A549 (cell line): Measurements from ENCODE around the gene PRLR. TPM values are rescaled to one million over a fixed set of nuclear protein-coding genes. Genes with fewer than 3 reads are reported as not detected.

ENCODE experiments used
- ATAC-seq, 2 experiments: fragments of 200-7000 bp in 1 of 2; fragments of >200 bp in 1 of 2; cut with Nextera tagmentation in 1 of 2; cut with Tn5 transposase in 1 of 2; 3 replicates each; pipeline versions ENCODE4 v1.8.0 to v1.9.1; 2018 to 2020; ENCODE audit warnings: mild to moderate bottlenecking in 1 of 2, moderate library complexity in 1 of 2
- CTCF ChIA-PET: fragments of 300-600 bp; sonication (Branson Sonifier 250); formaldehyde crosslinking; extraction: SDS; loops from one replicate; lab custom pipeline; 2021; ENCODE audit warnings: antibody characterized with exemption, inconsistent platforms; lab: Yijun Ruan, JAX
- POLR2A ChIA-PET: fragments of 350-600 bp; formaldehyde crosslinking; extraction: SDS; loops from one replicate; lab custom pipeline; 2021; ENCODE audit warnings: antibody characterized with exemption, inconsistent platforms; lab: Yijun Ruan, JAX
- DNase-seq, 2 experiments: peaks; one replicate each; pipeline versions ENCODE4 v3.0.0 to v3.0.0-alpha.2; 2011 to 2016; ENCODE audit warnings: low read depth in 1 of 2, low spot score in 1 of 2
- FAIRE-seq: peaks from 2 replicates; lab custom pipeline; 2011; peaks lifted over from hg19 to GRCh38; lab: Jason Lieb, UNC
- H3K27ac ChIP-seq, 2 experiments: fragments of >200 bp; sonication (Bioruptor Twin); formaldehyde crosslinking; 3 replicates each; pipeline ENCODE4 v1.5.1; 2016 to 2017
- H3K4me1 ChIP-seq: fragments of >200 bp; sonication (Bioruptor Twin); formaldehyde crosslinking; 3 replicates; pipeline ENCODE4 v1.6.1; 2016
- H3K4me2 ChIP-seq: fragments of >200 bp; sonication (Bioruptor Twin); formaldehyde crosslinking; 3 replicates; pipeline ENCODE4 v1.6.1; 2016
- H3K4me3 ChIP-seq: fragments of >200 bp; sonication (Bioruptor Twin); formaldehyde crosslinking; 3 replicates; pipeline ENCODE4 v1.5.1; 2016
- H3K9me3 ChIP-seq: fragments of >200 bp; sonication (Bioruptor Twin); formaldehyde crosslinking; 3 replicates; pipeline ENCODE4 v1.6.1; 2016
- CBX2 ChIP-seq: fragments of 200-600 bp; sonication (generic); IDR thresholded peaks from 2 replicates; pipeline ENCODE4 v1.6.1; 2016; ENCODE audit warnings: low read depth, mild to moderate bottlenecking, borderline replicate concordance
- CHD2 ChIP-seq: fragments of 150-350 bp; IDR thresholded peaks from 2 replicates; pipeline ENCODE4 v1.6.1; 2014; ENCODE audit warnings: low read length; ENCODE audit not compliant: partially characterized antibody
- EHF ChIP-seq: fragments of 250-450 bp; sonication (Bioruptor Pico); IDR thresholded peaks from 2 replicates; pipeline ENCODE4 v1.5.0; 2020; ENCODE audit warnings: mild to moderate bottlenecking
- EHMT2 ChIP-seq: fragments of 200-600 bp; sonication (generic); IDR thresholded peaks from 2 replicates; pipeline ENCODE4 v1.6.1; 2016; ENCODE audit warnings: antibody characterized with exemption, low read depth, mild to moderate bottlenecking, moderate library complexity
- EP300 ChIP-seq, 2 experiments: fragments of >200 bp; sonication (Bioruptor Twin); formaldehyde crosslinking; IDR thresholded peaks; 2 replicates in 1 of 2; 3 replicates in 1 of 2; pipeline ENCODE4 v1.6.1; 2016 to 2017
- FOSB ChIP-seq: fragments of 250-450 bp; sonication (Bioruptor Pico); IDR thresholded peaks from 2 replicates; pipeline ENCODE4 v1.5.0; 2020; ENCODE audit warnings: mild to moderate bottlenecking, moderate library complexity
- FOSL2 ChIP-seq, 2 experiments: fragments of 450-650 bp in 1 of 2; fragments of >200 bp in 1 of 2; sonication (Bioruptor Twin) in 1 of 2; formaldehyde crosslinking; IDR thresholded peaks; 2 replicates each; pipeline versions ENCODE4 v1.5.0 to v1.6.1; 2016 to 2020; ENCODE audit warnings: mild to moderate bottlenecking in 1 of 2, moderate library complexity in 1 of 2
- FOXS1 ChIP-seq: fragments of 250-450 bp; sonication (Bioruptor Pico); IDR thresholded peaks from 2 replicates; pipeline ENCODE4 v1.5.0; 2020; ENCODE audit warnings: mild to moderate bottlenecking, moderate library complexity
- GATA3 ChIP-seq: IDR thresholded peaks from 2 replicates; pipeline ENCODE4 v1.6.1; 2012; ENCODE audit warnings: borderline replicate concordance
- HDAC2 ChIP-seq: fragments of 200-600 bp; sonication (generic); IDR thresholded peaks from 2 replicates; pipeline ENCODE4 v1.6.1; 2016
- HOXB5 ChIP-seq: fragments of 250-450 bp; sonication (Bioruptor Pico); IDR thresholded peaks from 2 replicates; pipeline ENCODE4 v1.5.0; 2020; ENCODE audit warnings: mild to moderate bottlenecking, moderate library complexity
- JUN ChIP-seq, 2 experiments: fragments of >200 bp; sonication (Bioruptor Twin); formaldehyde crosslinking; IDR thresholded peaks; 2 replicates in 1 of 2; 3 replicates in 1 of 2; pipeline ENCODE4 v1.6.1; 2016 to 2017
- JUNB ChIP-seq: fragments of >200 bp; sonication (Bioruptor Twin); formaldehyde crosslinking; IDR thresholded peaks from 2 replicates; pipeline ENCODE4 v1.6.1; 2016
- KDM1A ChIP-seq: fragments of 200-600 bp; sonication (generic); IDR thresholded peaks from 2 replicates; pipeline ENCODE4 v1.6.1; 2016; ENCODE audit warnings: low read depth, mild to moderate bottlenecking
- MAFK ChIP-seq: fragments of 450-650 bp; IDR thresholded peaks from 2 replicates; pipeline ENCODE4 v1.6.1; 2014; ENCODE audit not compliant: partially characterized antibody
- MAZ ChIP-seq: fragments of 150-350 bp; IDR thresholded peaks from 2 replicates; pipeline ENCODE4 v1.6.1; 2014; ENCODE audit warnings: antibody characterized with exemption, low read depth, low read length, borderline replicate concordance
- NPAS2 ChIP-seq: fragments of 250-450 bp; sonication (Bioruptor Pico); IDR thresholded peaks from 2 replicates; pipeline ENCODE4 v1.8.0; 2022; ENCODE audit warnings: mild to moderate bottlenecking, moderate library complexity, borderline replicate concordance
- NR3C1 ChIP-seq: fragments of >200 bp; sonication (Bioruptor Twin); formaldehyde crosslinking; IDR thresholded peaks from 3 replicates; pipeline ENCODE4 v1.6.1; 2017
- POLR2AphosphoS2 ChIP-seq: conservative IDR thresholded peaks from 2 replicates; pipeline ENCODE4 v1.6.1; 2012; ENCODE audit warnings: low read length, improper control_type of control experiment, inconsistent platforms
- RAD21 ChIP-seq, 2 experiments: fragments of >200 bp in 1 of 2; sonication (Bioruptor Twin) in 1 of 2; formaldehyde crosslinking in 1 of 2; IDR thresholded peaks in 1 of 2; conservative IDR thresholded peaks in 1 of 2; 2 replicates in 1 of 2; 3 replicates in 1 of 2; pipeline ENCODE4 v1.6.1; 2012 to 2018; ENCODE audit warnings: inconsistent platforms in 1 of 2
- RARB ChIP-seq: fragments of 250-450 bp; sonication (Bioruptor Pico); IDR thresholded peaks from 2 replicates; pipeline ENCODE4 v1.8.0; 2021; ENCODE audit warnings: mild to moderate bottlenecking, moderate library complexity
- RCOR1 ChIP-seq: fragments of 150-350 bp; IDR thresholded peaks from 2 replicates; pipeline ENCODE4 v1.6.1; 2014; ENCODE audit warnings: antibody characterized with exemption, low read length, low read depth
- RFX5 ChIP-seq: fragments of 450-650 bp; IDR thresholded peaks from 2 replicates; pipeline ENCODE4 v1.7.1; 2014; ENCODE audit warnings: antibody characterized with exemption, mild to moderate bottlenecking, moderate library complexity
- RNF2 ChIP-seq: fragments of 200-600 bp; sonication (generic); IDR thresholded peaks from 2 replicates; pipeline ENCODE4 v1.6.1; 2016; ENCODE audit warnings: low read depth, mild to moderate bottlenecking, antibody characterized with exemption, moderate library complexity, borderline replicate concordance
- SMC3 ChIP-seq: fragments of >200 bp; sonication (Bioruptor Twin); formaldehyde crosslinking; IDR thresholded peaks from 3 replicates; pipeline ENCODE4 v1.6.1; 2018; ENCODE audit warnings: inconsistent platforms
- USF2 ChIP-seq: fragments of 450-650 bp; IDR thresholded peaks from 2 replicates; pipeline ENCODE4 v1.6.1; 2014; ENCODE audit warnings: antibody characterized with exemption
- ZC3H11A ChIP-seq: fragments of 450-650 bp; IDR thresholded peaks from 2 replicates; pipeline ENCODE4 v1.6.1; 2014; ENCODE audit warnings: antibody characterized with exemption, mild to moderate bottlenecking
- ZFP36 ChIP-seq: fragments of 450-650 bp; IDR thresholded peaks from 2 replicates; pipeline ENCODE4 v1.6.1; 2014; ENCODE audit warnings: borderline replicate concordance; ENCODE audit not compliant: partially characterized antibody
- WGBS: methylation state at CpG from one replicate; pipeline ENCODE4 v1.1.6; 2017; ENCODE audit errors: missing lambda C conversion rate; 5-methylcytosine and 5-hydroxymethylcytosine counted together
- polyA plus RNA-seq, 4 experiments: library from polyadenylated mRNA; depleted of rRNA in 3 of 4; stranded (reverse); fragments of >200 nt; fragmentation: RNase III in 1 of 4; extraction: RNeasy Plus Mini Kit Qiagen cat#74134 plus additional on column Dnase treatment in 1 of 4; gene quantifications; 2 replicates in 3 of 4; 3 replicates in 1 of 4; pipeline ENCODE4 v1.2.3, GENCODE V29; 2011 to 2017
- TF ChIP-seq, protein P1 (sequence below): IDR thresholded peaks from 2 replicates; pipeline ENCODE4 v1.6.1; 2012
- TF ChIP-seq, protein P2 (sequence below): fragments of 250-450 bp; sonication (Bioruptor Pico); IDR thresholded peaks from 2 replicates; pipeline ENCODE4 v1.5.0; 2021; ENCODE audit warnings: mild to moderate bottlenecking, moderate library complexity, borderline replicate concordance

The PRLR gene
- polyA plus RNA-seq, 2 of the 4 experiments (the other 2 are of a cell fraction): 0.09 TPM; not detected in 1

DNA sequence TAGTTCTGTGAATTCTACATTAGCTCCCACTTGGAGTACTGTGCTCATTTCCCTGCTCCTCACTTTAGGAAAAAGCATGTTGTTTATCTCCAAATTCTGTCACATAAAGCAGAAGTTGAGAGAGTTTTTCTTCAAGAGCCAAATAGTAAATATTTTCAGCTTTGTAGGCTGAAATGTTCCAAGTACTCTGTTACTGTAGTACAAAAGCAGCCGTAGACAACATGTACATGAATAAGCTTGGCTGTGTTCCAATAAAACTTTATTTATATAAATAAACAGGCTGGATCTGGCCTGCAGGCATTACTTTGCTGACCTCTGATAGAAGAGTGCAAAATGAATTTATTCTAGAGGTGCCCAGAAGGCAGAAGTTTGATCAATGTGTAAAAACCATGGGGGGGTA is 109.6 kb downstream of the PRLR start:
- ChIA-PET POLR2A (no interaction called here), CTCF (no interaction called here)
- H3K9me3 ChIP-seq: no peaks in the 10 kb centered on the region
- no peak overlapping the region for H3K27ac ChIP-seq
- WGBS: 20% methylated on average over 1 of the region's 1 CpG
- no peak for DNase-seq
- TF ChIP-seq HDAC2 (no peak), ZFP36 (no peak), SMC3 (no peak), EP300 (IDR thresholded peaks at IDR 0.05) (no peak), EHF (no peak), GATA3 (no peak), FOSL2 (IDR thresholded peaks at IDR 0.05) (no peak), FOSL2 (CRISPR knock-in tag; IDR thresholded peaks at IDR 0.05) (no peak), JUN (IDR thresholded peaks at IDR 0.05) (no peak), NPAS2 (CRISPR knock-in tag) (no peak), HOXB5 (CRISPR knock-in tag) (no peak), JUNB (no peak)
- TF ChIP-seq, protein P1, sequence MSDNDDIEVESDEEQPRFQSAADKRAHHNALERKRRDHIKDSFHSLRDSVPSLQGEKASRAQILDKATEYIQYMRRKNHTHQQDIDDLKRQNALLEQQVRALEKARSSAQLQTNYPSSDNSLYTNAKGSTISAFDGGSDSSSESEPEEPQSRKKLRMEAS: no peak
- TF ChIP-seq, protein P2, sequence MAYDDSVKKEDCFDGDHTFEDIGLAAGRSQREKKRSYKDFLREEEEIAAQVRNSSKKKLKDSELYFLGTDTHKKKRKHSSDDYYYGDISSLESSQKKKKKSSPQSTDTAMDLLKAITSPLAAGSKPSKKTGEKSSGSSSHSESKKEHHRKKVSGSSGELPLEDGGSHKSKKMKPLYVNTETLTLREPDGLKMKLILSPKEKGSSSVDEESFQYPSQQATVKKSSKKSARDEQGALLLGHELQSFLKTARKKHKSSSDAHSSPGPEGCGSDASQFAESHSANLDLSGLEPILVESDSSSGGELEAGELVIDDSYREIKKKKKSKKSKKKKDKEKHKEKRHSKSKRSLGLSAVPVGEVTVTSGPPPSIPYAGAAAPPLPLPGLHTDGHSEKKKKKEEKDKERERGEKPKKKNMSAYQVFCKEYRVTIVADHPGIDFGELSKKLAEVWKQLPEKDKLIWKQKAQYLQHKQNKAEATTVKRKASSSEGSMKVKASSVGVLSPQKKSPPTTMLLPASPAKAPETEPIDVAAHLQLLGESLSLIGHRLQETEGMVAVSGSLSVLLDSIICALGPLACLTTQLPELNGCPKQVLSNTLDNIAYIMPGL: no peak
- TF ChIP-seq, all 56 proteins: peak for 0
- no peak overlapping the region for H3K4me3 ChIP-seq
- FAIRE-seq (no peak), ATAC-seq (no peak)
- H3K4me1 ChIP-seq: no peaks in the 10 kb centered on the region
- H3K4me2 ChIP-seq: no peak overlapping the region

DNA sequence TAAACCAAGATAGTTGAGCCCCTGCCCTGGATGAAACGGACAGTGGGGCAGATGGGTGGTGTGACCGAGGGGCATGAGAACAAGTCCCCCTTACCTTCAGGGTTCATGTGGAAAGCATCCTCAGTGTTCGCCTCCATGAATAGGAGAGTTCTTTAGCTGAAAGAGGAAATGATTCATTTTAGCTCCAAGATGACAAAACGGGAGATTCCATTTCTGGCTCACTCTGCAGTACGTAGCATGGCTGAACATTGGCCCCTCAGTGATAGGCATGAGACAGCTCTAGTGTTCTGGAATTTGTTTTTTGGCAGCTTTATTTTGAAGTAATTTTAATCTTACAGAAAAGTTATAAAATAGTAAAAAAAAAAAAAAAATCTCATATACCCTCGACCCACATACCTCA is 112.3 kb downstream of the PRLR start:
- DNase-seq (no peak), FAIRE-seq (no peak), ATAC-seq (peak in 1 of 2 experiments; percentile 30; a peak in 2 of 6 replicates)
- POLR2A ChIA-PET: no interaction called here
- no peak for TF ChIP-seq HDAC2
- no peak for TF ChIP-seq HOXB5 (CRISPR knock-in tag)
- TF ChIP-seq POLR2AphosphoS2: no peak
- TF ChIP-seq RARB (CRISPR knock-in tag): no peak
- WGBS: 12% methylated on average over 6 of the region's 6 CpGs
- Histone ChIP-seq H3K27ac (no peak overlapping the region), H3K4me3 (no peak overlapping the region), H3K9me3 (no peaks in the 10 kb centered on the region), H3K4me2 (no peak overlapping the region), H3K4me1 (no peaks in the 10 kb centered on the region)
- CTCF ChIA-PET: interaction anchor here (1.1 kb wide), 1 partner anchor 37 kb away, joined by 3 read pairs; no protein-coding TSS in a partner anchor

DNA sequence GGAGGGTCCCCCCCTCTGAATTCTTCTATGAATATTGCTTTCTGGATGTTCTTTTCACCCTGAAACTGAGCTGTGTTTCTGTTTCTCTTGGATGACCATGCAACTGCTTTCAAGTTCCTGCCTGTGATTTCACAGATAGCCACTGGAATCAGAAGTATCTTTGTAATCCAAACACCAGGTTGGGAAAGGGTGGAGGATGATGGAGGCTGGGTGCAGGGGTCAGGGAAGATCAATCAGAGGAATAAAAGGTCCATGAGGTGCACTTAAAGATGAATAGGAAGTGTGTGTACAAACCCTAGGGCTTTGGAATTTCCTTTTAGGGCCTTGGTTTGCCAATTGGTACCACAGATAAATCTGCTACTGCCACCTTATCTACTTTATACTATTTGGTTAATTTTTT is 114.4 kb downstream of the PRLR start:
- no peak overlapping the region for H3K4me3 ChIP-seq
- no peaks in the 10 kb centered on the region for H3K9me3 ChIP-seq
- FAIRE-seq (no peak), DNase-seq (no peak), ATAC-seq (no peak)
- H3K4me1 ChIP-seq: no peaks in the 10 kb centered on the region
- no peak overlapping the region for H3K4me2 ChIP-seq
- TF ChIP-seq MAZ: no peak
- TF ChIP-seq RNF2: no peak
- no peak for TF ChIP-seq CHD2
- TF ChIP-seq NR3C1: no peak
- no peak for TF ChIP-seq FOXS1 (CRISPR knock-in tag)
- no peak for TF ChIP-seq RCOR1
- no peak for TF ChIP-seq RARB (CRISPR knock-in tag)
- TF ChIP-seq MAFK: no peak
- no peak for TF ChIP-seq RAD21 (conservative IDR thresholded peaks at IDR 0.05 in 1 of 2, IDR thresholded peaks at IDR 0.05 in 1 of 2)
- TF ChIP-seq HOXB5 (CRISPR knock-in tag): no peak
- no peak for TF ChIP-seq CBX2
- no peak for TF ChIP-seq ZC3H11A
- no peak for TF ChIP-seq KDM1A
- no peak for TF ChIP-seq EHF
- TF ChIP-seq EHMT2: no peak
- no peak for TF ChIP-seq HDAC2
- no peak for TF ChIP-seq USF2
- no peak for TF ChIP-seq RFX5
- TF ChIP-seq FOSB (CRISPR knock-in tag): no peak
- TF ChIP-seq EP300 (IDR thresholded peaks at IDR 0.05): no peak
- POLR2A ChIA-PET: no interaction called here
- CTCF ChIA-PET: interaction anchor here (1.1 kb wide), 1 partner anchor 87 kb away, joined by 3 read pairs; no protein-coding TSS in a partner anchor
- no peak overlapping the region for H3K27ac ChIP-seq
